ENCODE data around the gene KDM4C.
"Not testable (repeated sequence)": the region's sequence is repeated elsewhere in the genome, so short reads cannot be mapped to it uniquely, and the experiment has no call there.

Gene KDM4C

GRCh38 chr9:7183139-7183538 lies 425.4 kb downstream of the KDM4C start:
- DNase-seq = not testable (repeated sequence)

- no peak for DNase-seq
These were observed 427.8 kb downstream of the KDM4C start for GRCh38 chr9:7185612-7186011.

GRCh38 chr9:7186175-7186574 lies 428.4 kb downstream of the KDM4C start:
- no peak for DNase-seq

GRCh38 chr9:7192266-7192665 lies 434.5 kb downstream of the KDM4C start:
- no peak for DNase-seq

DNA sequence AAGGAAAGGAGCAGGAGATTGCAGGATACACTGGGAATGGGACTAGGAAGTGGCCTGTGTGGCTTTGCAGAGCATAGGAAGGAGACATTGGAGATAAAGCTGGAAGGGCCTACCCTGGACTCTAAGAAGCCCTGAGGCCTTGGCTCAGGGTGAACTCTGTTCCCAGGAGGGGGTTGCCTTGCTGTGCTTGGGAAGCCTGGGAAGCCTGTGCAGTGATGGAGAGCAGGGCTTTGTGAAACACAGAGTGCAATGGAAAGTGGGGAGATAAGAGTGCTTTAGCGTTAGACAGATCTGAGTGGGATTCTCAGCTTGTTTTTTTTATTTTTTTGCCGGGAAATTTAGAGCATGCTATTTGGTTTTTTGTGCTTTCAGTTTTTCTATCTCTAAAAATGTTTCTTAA lies 437.8 kb downstream of the KDM4C start:
- no peak for DNase-seq

- DNase-seq = no peak
These were observed 438.7 kb downstream of the KDM4C start for GRCh38 chr9:7196467-7196866.

- no peak for DNase-seq
These were observed 443.4 kb downstream of the KDM4C start for GRCh38 chr9:7201196-7201595.

GRCh38 chr9:7205806-7206205 lies 448.0 kb downstream of the KDM4C start:
- no peak for DNase-seq

DNA sequence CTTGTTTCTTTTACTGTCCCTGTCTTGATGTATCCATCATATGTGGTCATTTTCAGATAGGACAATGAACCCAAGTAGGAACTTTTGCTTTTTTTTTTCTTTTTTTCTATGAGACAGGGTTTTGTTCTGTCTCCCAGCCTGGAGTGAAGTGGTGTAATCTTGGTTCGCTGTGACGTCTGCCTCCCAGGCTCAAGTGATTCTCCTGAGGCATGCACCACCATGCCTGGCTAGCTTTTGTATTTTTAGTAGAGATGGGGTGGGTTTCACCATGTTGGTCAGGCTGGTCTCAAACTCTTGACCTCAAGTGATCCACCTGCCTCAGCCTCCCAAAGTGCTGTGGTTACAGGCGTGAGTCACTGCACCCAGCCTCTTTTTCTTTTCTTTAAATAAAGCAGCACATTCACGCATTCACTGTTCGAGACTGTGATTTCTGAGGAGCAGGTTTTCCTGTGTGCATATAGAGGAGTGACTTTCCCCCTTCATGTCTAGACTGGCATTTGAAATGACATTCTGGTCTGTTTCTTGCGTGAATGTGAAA lies 448.5 kb downstream of the KDM4C start:
- DNase-seq = no peak

DNA sequence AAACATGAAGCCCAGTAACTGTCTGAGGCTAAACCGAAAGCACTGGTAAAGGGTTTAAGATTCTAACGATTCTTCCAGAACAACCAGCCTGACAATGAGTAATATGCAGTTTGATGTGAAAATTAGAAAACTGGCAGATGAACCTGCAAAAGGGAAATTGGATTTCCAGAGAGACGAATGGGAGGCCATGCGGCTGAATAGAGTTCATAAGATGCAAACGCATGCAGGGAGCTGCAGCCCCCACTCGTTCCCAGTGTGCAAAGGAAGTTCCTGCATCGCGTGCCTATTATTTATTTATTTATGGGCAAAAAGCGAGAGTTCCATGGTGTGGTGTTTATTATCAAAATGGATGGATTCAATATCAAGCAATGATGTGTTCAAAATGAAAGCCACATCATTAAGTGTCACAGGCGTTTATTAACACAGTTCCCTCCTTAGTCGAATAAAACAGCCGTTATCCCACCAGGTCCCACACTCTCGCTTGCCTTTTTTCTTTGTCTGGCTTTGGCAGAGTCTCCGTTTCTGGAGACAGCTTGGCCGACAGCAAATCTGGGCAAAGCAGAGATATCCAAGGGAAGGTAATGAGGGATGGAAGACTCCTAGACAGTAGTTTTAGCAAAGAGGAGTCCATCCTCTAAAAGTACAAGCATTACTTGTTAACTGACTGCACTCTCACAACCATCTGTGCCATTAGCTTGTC lies 451.4 kb downstream of the KDM4C start:
- no peak for DNase-seq

GRCh38 chr9:7209990-7210389 lies 452.2 kb downstream of the KDM4C start:
- DNase-seq = no peak

DNA sequence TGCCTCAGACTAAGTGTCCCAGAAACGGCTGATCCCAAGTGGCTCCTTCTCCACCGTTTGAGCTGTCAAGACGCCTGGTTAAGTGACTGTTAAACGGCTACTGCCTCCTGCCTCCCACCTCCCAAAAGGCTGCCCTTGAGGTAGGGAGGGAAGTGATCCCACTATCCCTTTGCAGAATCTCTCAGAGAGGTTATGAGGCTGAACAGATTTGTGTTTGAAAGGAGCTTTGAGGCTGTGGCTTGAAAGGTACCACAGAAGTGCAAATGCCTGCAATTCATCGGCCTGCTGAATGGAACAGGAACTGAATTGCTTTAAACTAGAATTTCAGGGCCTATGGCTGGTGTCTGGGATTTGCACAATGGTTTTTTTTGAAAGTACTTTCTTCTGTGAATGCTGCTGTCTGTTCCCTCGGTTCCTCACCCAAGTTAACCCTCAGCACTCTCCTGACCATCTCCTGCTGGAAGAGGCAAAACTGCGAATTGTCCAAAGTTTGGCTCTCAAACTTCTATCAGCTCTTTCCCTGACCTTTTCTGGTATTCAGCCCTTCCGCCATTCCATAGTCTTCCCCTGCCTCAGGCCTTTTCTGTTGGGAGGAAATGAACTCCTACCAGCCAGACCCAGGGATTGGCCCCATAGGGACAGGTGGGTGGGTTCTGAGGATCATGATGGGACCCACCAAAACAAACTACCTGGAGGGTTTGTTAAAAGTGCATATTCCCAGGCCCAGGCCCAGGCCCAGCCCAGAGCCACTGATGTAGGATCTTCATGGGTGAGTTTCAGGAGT lies 453.3 kb downstream of the KDM4C start:
- DNase-seq = no peak

- DNase-seq = no peak
These were observed 453.9 kb downstream of the KDM4C start for GRCh38 chr9:7211657-7212056.

GRCh38 chr9:7212101-7212500 lies 454.3 kb downstream of the KDM4C start:
- DNase-seq = no peak

DNA sequence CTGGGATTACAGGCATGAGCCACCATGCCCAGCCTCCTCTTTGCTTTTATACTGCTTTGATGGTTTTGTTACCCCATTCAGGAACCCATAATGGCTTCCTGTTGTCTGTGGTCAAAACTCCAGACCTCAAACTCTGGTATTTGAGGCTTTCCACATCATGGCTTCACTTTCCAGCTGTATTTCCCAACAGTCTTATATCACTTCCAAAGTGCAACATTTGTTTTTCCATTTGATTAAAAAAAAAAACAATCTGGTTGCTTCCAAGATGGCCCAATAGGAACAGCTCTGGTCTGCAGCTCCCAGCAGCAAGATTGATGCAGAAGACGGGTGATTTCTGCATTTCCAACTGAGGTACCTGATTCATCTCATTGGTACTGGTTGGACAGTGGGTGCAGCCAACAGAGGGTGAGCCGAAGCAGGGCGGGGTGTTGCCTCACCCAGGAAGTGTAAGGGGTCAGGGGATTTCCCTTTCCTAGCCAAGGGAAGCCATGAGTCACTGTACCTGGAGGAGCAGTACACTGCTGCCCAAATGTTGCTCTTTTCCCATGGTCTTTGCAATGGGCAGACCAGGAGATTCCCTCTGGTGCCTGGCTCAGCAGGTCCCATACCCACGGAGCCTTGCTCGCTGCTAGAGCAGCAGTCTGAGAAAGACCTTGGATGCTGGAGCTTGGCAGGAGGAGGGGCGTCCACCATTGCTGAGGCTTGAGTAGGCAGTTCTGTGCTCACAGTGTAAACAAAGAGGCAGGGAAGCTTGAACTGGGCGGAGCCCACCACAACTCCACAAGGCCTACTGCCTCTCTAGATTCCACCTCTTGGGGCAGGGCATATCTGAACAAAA lies 458.4 kb downstream of the KDM4C start:
- DNase-seq = peak; percentile 9 to 14

GRCh38 chr9:7223981-7224380 lies 466.2 kb downstream of the KDM4C start:
- no peak for DNase-seq

All from CD4-positive, alpha-beta T cell treated with Interleukin-4 for 1 hour (primary cell).